IMR-90 (cell line): Measurements from ENCODE around the gene GALNT6. TPM values are rescaled to one million over a fixed set of nuclear protein-coding genes. Genes with fewer than 3 reads are reported as not detected.
A peak's percentile ranks its signal among the peaks of the same experiment; 100 is the strongest.

ENCODE experiments used
- ATAC-seq: fragments of 200-7000 bp; cut with Tn5 transposase; 2 replicates; pipeline ENCODE4 v1.9.1; 2020; ENCODE audit warnings: low read depth, mild to moderate bottlenecking, moderate library complexity
- BruUV-seq: library from RNA; stranded (reverse); fragments of 400-500 nt; replicated peaks from 2 replicates; lab custom pipeline; 2021; lab: Mats Ljungman, UMichigan
- CTCF ChIA-PET: fragments of 300-600 bp; formaldehyde crosslinking; extraction: SDS; loops from one replicate; lab custom pipeline; 2021; ENCODE audit warnings: antibody characterized with exemption; lab: Yijun Ruan, JAX
- POLR2A ChIA-PET: fragments of 300-600 bp; sonication (Branson Sonifier 250); formaldehyde crosslinking; loops from one replicate; lab custom pipeline; 2022; ENCODE audit warnings: antibody characterized with exemption; ENCODE audit not compliant: unreplicated experiment; lab: Charles Lee
- DNase-seq: peaks from one replicate; pipeline ENCODE4 v3.0.0; 2013
- H2AFZ ChIP-seq: replicated peaks from 2 replicates; pipeline ENCODE3; 2013; ENCODE audit warnings: low read length, mild to moderate bottlenecking; ENCODE audit not compliant: poor library complexity
- H2AK5ac ChIP-seq: 2 replicates; pipeline ENCODE4 v1.6.1; 2013; ENCODE audit warnings: low read depth, low read length, inconsistent platforms
- H2AK9ac ChIP-seq: replicated peaks from 2 replicates; pipeline ENCODE3; 2013; ENCODE audit warnings: mild to moderate bottlenecking, low read depth, low read length, moderate library complexity; ENCODE audit not compliant: poor library complexity
- H2BK120ac ChIP-seq: 2 replicates; pipeline ENCODE4 v1.6.1; 2013; ENCODE audit warnings: low read depth, low read length, inconsistent platforms
- H2BK15ac ChIP-seq: 3 replicates; pipeline ENCODE4 v1.6.1; 2013; ENCODE audit warnings: low read depth, low read length, inconsistent platforms
- H2BK20ac ChIP-seq: 2 replicates; pipeline ENCODE4 v1.6.1; 2013; ENCODE audit warnings: low read depth, mild to moderate bottlenecking, inconsistent platforms, low read length, moderate library complexity
- H2BK5ac ChIP-seq: 2 replicates; pipeline ENCODE4 v1.6.1; 2013; ENCODE audit warnings: mild to moderate bottlenecking, low read depth, low read length, inconsistent platforms; ENCODE audit not compliant: poor library complexity, severe bottlenecking
- H3K14ac ChIP-seq: replicated peaks from 2 replicates; pipeline ENCODE4 v1.6.1; 2013; ENCODE audit warnings: low read depth, low read length, inconsistent platforms
- H3K18ac ChIP-seq: 2 replicates; pipeline ENCODE4 v1.6.1; 2013; ENCODE audit warnings: low read depth, low read length, control low read depth
- H3K23ac ChIP-seq: 2 replicates; pipeline ENCODE4 v1.6.1; 2013; ENCODE audit warnings: low read depth, low read length, inconsistent platforms
- H3K27ac ChIP-seq: 2 replicates; pipeline ENCODE4 v1.5.1; 2013; ENCODE audit warnings: mild to moderate bottlenecking, control low read depth, low read length; ENCODE audit not compliant: insufficient read depth
- H3K27me3 ChIP-seq: 2 replicates; pipeline ENCODE4 v1.6.1; 2013; ENCODE audit warnings: low read length; ENCODE audit not compliant: control insufficient read depth, insufficient read depth
- H3K36me3 ChIP-seq: 2 replicates; pipeline ENCODE4 v1.6.1; 2013; ENCODE audit warnings: low read length, mixed read lengths; ENCODE audit not compliant: control insufficient read depth, insufficient read depth
- H3K4ac ChIP-seq: 2 replicates; pipeline ENCODE4 v1.6.1; 2013; ENCODE audit warnings: low read depth, low read length, inconsistent platforms
- H3K4me1 ChIP-seq: 2 replicates; pipeline ENCODE4 v1.6.1; 2013; ENCODE audit warnings: low read length, mixed read lengths; ENCODE audit not compliant: control insufficient read depth, insufficient read depth
- H3K4me2 ChIP-seq: 2 replicates; pipeline ENCODE4 v1.6.1; 2013; ENCODE audit warnings: low read depth, mild to moderate bottlenecking, control low read depth, low read length, moderate library complexity
- H3K4me3 ChIP-seq: 2 replicates; pipeline ENCODE4 v1.5.1; 2013; ENCODE audit warnings: low read depth, mild to moderate bottlenecking, control low read depth, low read length, moderate library complexity; ENCODE audit not compliant: insufficient read depth
- H3K56ac ChIP-seq: 2 replicates; pipeline ENCODE4 v1.6.1; 2013; ENCODE audit warnings: low read length, inconsistent platforms; ENCODE audit not compliant: insufficient read depth; ENCODE audit errors: extremely low read depth
- H3K79me1 ChIP-seq, 2 experiments: 2 replicates each; pipeline ENCODE4 v1.6.1; 2013; ENCODE audit warnings: low read length in 2 of 2, inconsistent platforms in 1 of 2, low read depth in 1 of 2
- H3K9ac ChIP-seq: 2 replicates; pipeline ENCODE4 v1.6.1; 2013; ENCODE audit warnings: low read depth, low read length, control low read depth
- H3K9me1 ChIP-seq: 2 replicates; pipeline ENCODE4 v1.6.1; 2013; ENCODE audit warnings: low read length, inconsistent platforms; ENCODE audit not compliant: insufficient read depth
- H3K9me3 ChIP-seq: 2 replicates; pipeline ENCODE4 v1.6.1; 2013; ENCODE audit warnings: low read length; ENCODE audit not compliant: control insufficient read depth, insufficient read depth
- H4K20me1 ChIP-seq: 2 replicates; pipeline ENCODE4 v1.6.1; 2013; ENCODE audit warnings: low read length, inconsistent platforms; ENCODE audit not compliant: insufficient read depth
- H4K5ac ChIP-seq: 2 replicates; pipeline ENCODE4 v1.6.1; 2013; ENCODE audit warnings: mild to moderate bottlenecking, low read depth, low read length, control low read depth
- H4K8ac ChIP-seq, 2 experiments: 2 replicates each; pipeline ENCODE4 v1.6.1; 2013; ENCODE audit warnings: low read depth in 2 of 2, low read length in 2 of 2, control low read depth in 1 of 2, inconsistent platforms in 1 of 2
- H4K91ac ChIP-seq: 2 replicates; pipeline ENCODE4 v1.6.1; 2013; ENCODE audit warnings: low read depth, low read length, inconsistent platforms; ENCODE audit not compliant: insufficient read depth
- CHD1 ChIP-seq: IDR thresholded peaks from 2 replicates; pipeline ENCODE4 v1.6.1; 2012; ENCODE audit warnings: low read depth, low read length, improper control_type of control experiment
- CTCF ChIP-seq: conservative IDR thresholded peaks from 2 replicates; pipeline ENCODE4 v1.5.1; 2012; ENCODE audit warnings: mild to moderate bottlenecking, low read depth, low read length, improper control_type of control experiment
- MAFK ChIP-seq: IDR thresholded peaks from 2 replicates; pipeline ENCODE4 v1.6.1; 2012; ENCODE audit warnings: low read depth, low read length, improper control_type of control experiment
- MXI1 ChIP-seq: IDR thresholded peaks from 2 replicates; pipeline ENCODE4 v1.6.1; 2012; ENCODE audit warnings: low read depth, mild to moderate bottlenecking, low read length, moderate library complexity, borderline replicate concordance
- WGBS, 2 experiments: methylation state at CpG; one replicate each; pipeline versions ENCODE4 v1.1.5 to v1.1.7; 2013; ENCODE audit warnings: missing lambda C conversion rate in 2 of 2; ENCODE audit not compliant: insufficient read length in 1 of 2; ENCODE audit errors: extremely low coverage in 2 of 2; 5-methylcytosine and 5-hydroxymethylcytosine counted together
- dilution Hi-C: fragments of 300-500 bp; cut with HindIII; formaldehyde crosslinking; loops from one replicate; pipeline ENCODE4 v1.14.3; 2018; ENCODE audit warnings: low sequenced_read_pairs; ENCODE audit not compliant: unreplicated experiment
- in situ Hi-C: fragments of 300-500 bp; cut with MboI; formaldehyde crosslinking; loops from 3 replicates; pipeline ENCODE4 v1.14.3; 2019; ENCODE audit warnings: low sequenced_read_pairs, inconsistent platforms, mixed read lengths
- intact Hi-C: fragments of 100-400 bp; cut with micrococcal nuclease; formaldehyde crosslinking; loops from 2 replicates; pipeline ENCODE4 v1.10.0; 2022
- polyA plus RNA-seq, 3 experiments: library from polyadenylated mRNA; depleted of rRNA; stranded (reverse); fragments of >200 nt; gene quantifications; 2 replicates each; pipeline ENCODE4 v1.2.3, GENCODE V29; 2012; ENCODE audit warnings: low replicate concordance in 1 of 3
- total RNA-seq: library from RNA; depleted of rRNA; stranded (reverse); fragments of >200 nt; gene quantifications from 2 replicates; pipeline ENCODE4 v1.2.3, GENCODE V29; 2012

Gene GALNT6
- total and polyA plus RNA-seq, 2 of the 4 experiments (the other 2 are of a cell fraction): 17.1 to 23.7 TPM

- in situ Hi-C loops: loop anchor here (25.0 kb wide), 1 partner anchor 849 kb away; the partner anchor contains the start of gene DIP2B
- Histone ChIP-seq H4K5ac (no peak overlapping the region), H3K27ac (no peak overlapping the region), H2BK15ac (no peak overlapping the region), H2BK20ac (no peak overlapping the region), H3K4ac (no peak overlapping the region), H4K91ac (no peak overlapping the region), H3K4me3 (no peak overlapping the region), H3K36me3 (0 out of 2 replicates have a peak, but pooled peaks cover 1% of the 10 kb centered on the region), H2BK5ac (no peak overlapping the region), H4K20me1 (no peaks in the 10 kb centered on the region), H3K79me1 (no peaks in the 10 kb centered on the region), H3K9me1 (peaks cover 12% of the 10 kb centered on the region; the same call in 1 of the 2 replicates), H3K18ac (no peak overlapping the region), H3K4me2 (no peak overlapping the region), H3K56ac (no peak overlapping the region), H3K27me3 (peaks cover 3% of the 10 kb centered on the region; the same call in 1 of the 2 replicates), H3K23ac (no peak overlapping the region), H3K9me3 (no peaks in the 10 kb centered on the region), H2AFZ (no peak overlapping the region), H2BK120ac (no peak overlapping the region), H2AK5ac (no peak overlapping the region), H3K9ac (no peak overlapping the region), H3K14ac (no peak overlapping the region), H2AK9ac (peak overlapping the region; percentile 45), H3K4me1 (peaks cover 2% of the 10 kb centered on the region), H4K8ac (no peak overlapping the region)
- TF ChIP-seq CTCF (0 out of 2 replicates have a peak, but pooled peaks have one; percentile 21), MAFK (no peak), CHD1 (no peak), MXI1 (no peak)
- peak; percentile 35; the same call in 1 of the 2 replicates for ATAC-seq
- intact Hi-C loops: no loop called here
- dilution Hi-C loops: no loop called here
- CTCF ChIA-PET: interaction anchor here (0.5 to 0.8 kb wide), 2 partner anchors 293 to 463 kb away, joined by 3 read pairs; no protein-coding TSS in a partner anchor
- no peak for DNase-seq
- WGBS, 2 experiments: 80% methylated on average over 1 of the region's 8 CpGs; no CpG with 5 or more reads in 1 of the 2 experiments
- POLR2A ChIA-PET: no interaction called here
- BruUV-seq: no TSS peak
Observed at GRCh38 chr12:51361161-51362016, 29.8 kb downstream of the GALNT6 start.
